Transverse colon (tissue), 4 donors: ENCODE data around the gene KRTAP10-5.

Source experiments
- CTCF ChIP-seq, 5 experiments: fragments of 200-600 bp in 3 of 5; fragments of 450-650 bp in 2 of 5; sonication (generic) in 3 of 5; IDR thresholded peaks; 1 replicate in 2 of 5; 2 replicates in 3 of 5; pipeline ENCODE4 v1.5.1; 2016 to 2017; ENCODE audit warnings: antibody characterized with exemption in 5 of 5, inconsistent platforms in 3 of 5, mild to moderate bottlenecking in 2 of 5, moderate library complexity in 1 of 5
- POLR2A ChIP-seq: fragments of 450-650 bp; IDR thresholded peaks from one replicate; pipeline ENCODE4 v1.6.1; 2016; ENCODE audit warnings: antibody characterized with exemption, mild to moderate bottlenecking, moderate library complexity
- POLR2AphosphoS5 ChIP-seq, 3 donors: sonication (generic); formaldehyde crosslinking; IDR thresholded peaks; one replicate each; pipeline ENCODE4 v1.6.1; 2016; ENCODE audit warnings: antibody characterized with exemption in 3 of 3

- TF ChIP-seq CTCF (IDR thresholded peaks at IDR 0.05) (no peak), POLR2AphosphoS5 (IDR thresholded peaks at IDR 0.05) (no peak), POLR2A (no peak)
Observed at GRCh38 chr21:44579056-44579832, 1.2 kb downstream of the KRTAP10-5 start.
